GM19455 (cell line): ENCODE measurements around the gene MAT2A.

ENCODE experiments used
- ATAC-seq: cut with Tn5 transposase; IDR thresholded peaks from one replicate; pipeline ENCODE4 v1.9.1; 2021; ENCODE audit not compliant: unreplicated experiment

Gene MAT2A

GRCh38 chr2:85538507-85539360 is at the start of gene MAT2A:
MAT2A (plus strand) TSS chr2:85539168; CDS start chr2:85539288, 120 bp downstream.
- peak; percentile 73 for ATAC-seq

GRCh38 chr2:85490861-85491755 is 47.9 kb upstream of the MAT2A start:
- ATAC-seq, result no peak

GRCh38 chr2:85496436-85496835 is 42.5 kb upstream of the MAT2A start:
- no peak for ATAC-seq

GRCh38 chr2:85497944-85498630 is 40.9 kb upstream of the MAT2A start:
- no peak for ATAC-seq

- ATAC-seq, result no peak
These were observed 37.7 kb upstream of the MAT2A start for GRCh38 chr2:85501248-85501647.

GRCh38 chr2:85502720-85503119 is 36.2 kb upstream of the MAT2A start:
- ATAC-seq, result no peak

- ATAC-seq, result no peak
These were observed 35.7 kb upstream of the MAT2A start for GRCh38 chr2:85503168-85503850.

- no peak for ATAC-seq
These were observed 34.9 kb upstream of the MAT2A start for GRCh38 chr2:85503851-85504777.

GRCh38 chr2:85504778-85505261 is 34.1 kb upstream of the MAT2A start:
- no peak for ATAC-seq

GRCh38 chr2:85505551-85506238 is 33.3 kb upstream of the MAT2A start:
- no peak for ATAC-seq

GRCh38 chr2:85506768-85507181 is 32.2 kb upstream of the MAT2A start:
- ATAC-seq, result no peak

- no peak for ATAC-seq
These were observed 27.8 kb upstream of the MAT2A start for GRCh38 chr2:85511008-85511811.

GRCh38 chr2:85514323-85514722 is 24.6 kb upstream of the MAT2A start:
- ATAC-seq, result no peak

- ATAC-seq, result no peak
These were observed 22.1 kb upstream of the MAT2A start for GRCh38 chr2:85516653-85517389.

GRCh38 chr2:85522090-85522647 is 16.8 kb upstream of the MAT2A start:
- ATAC-seq, result no peak

- no peak for ATAC-seq
These were observed 15.7 kb upstream of the MAT2A start for GRCh38 chr2:85523062-85523902.
